SK-N-SH treated with all-trans-retinoic acid at 6 μM for 48 hours (cell line): ENCODE measurements around the gene DNMT3L.
"Not testable (repeated sequence)": the region's sequence is repeated elsewhere in the genome, so short reads cannot be mapped to it uniquely, and the experiment has no call there.

Experiments
- ATAC-seq: fragments of 200-7000 bp; cut with Tn5 transposase; 3 replicates; pipeline ENCODE4 v1.9.1; 2020; ENCODE audit warnings: mild to moderate bottlenecking, moderate library complexity
- ARNTL ChIP-seq: fragments of 450-650 bp; formaldehyde crosslinking; IDR thresholded peaks from 2 replicates; pipeline ENCODE4 v1.5.0; 2020; ENCODE audit warnings: low read depth, mild to moderate bottlenecking, moderate library complexity, borderline replicate concordance
- BACH2 ChIP-seq: fragments of 250-450 bp; sonication (Bioruptor Pico); IDR thresholded peaks from 2 replicates; pipeline ENCODE4 v1.9.0; 2021; ENCODE audit warnings: mild to moderate bottlenecking, borderline replicate concordance
- CSDC2 ChIP-seq: fragments of 250-450 bp; sonication (Bioruptor Pico); IDR thresholded peaks from 2 replicates; pipeline ENCODE4 v1.5.0; 2020; ENCODE audit warnings: mild to moderate bottlenecking, moderate library complexity
- CSRNP3 ChIP-seq: fragments of 250-450 bp; sonication (Bioruptor Pico); IDR thresholded peaks from 2 replicates; pipeline ENCODE4 v1.5.1; 2021; ENCODE audit warnings: mild to moderate bottlenecking, moderate library complexity
- GLIS3 ChIP-seq: fragments of 250-450 bp; sonication (Bioruptor Pico); IDR thresholded peaks from 2 replicates; pipeline ENCODE4 v1.5.0; 2020; ENCODE audit warnings: mild to moderate bottlenecking, moderate library complexity
- OSR1 ChIP-seq: fragments of 250-450 bp; sonication (Bioruptor Pico); IDR thresholded peaks from 2 replicates; pipeline ENCODE4 v1.8.0; 2022; ENCODE audit warnings: moderate library complexity, mild to moderate bottlenecking, inconsistent platforms
- PATZ1 ChIP-seq: fragments of 250-450 bp; sonication (Bioruptor Pico); IDR thresholded peaks from 2 replicates; pipeline ENCODE4 v1.8.0; 2020; ENCODE audit warnings: mild to moderate bottlenecking, moderate library complexity, borderline replicate concordance
- POU6F1 ChIP-seq: fragments of 250-450 bp; sonication (Bioruptor Pico); IDR thresholded peaks from 2 replicates; pipeline ENCODE4 v1.8.0; 2021; ENCODE audit warnings: low read depth, mild to moderate bottlenecking, moderate library complexity, borderline replicate concordance
- PPARA ChIP-seq: fragments of 250-450 bp; sonication (Bioruptor Pico); IDR thresholded peaks from 2 replicates; pipeline ENCODE4 v1.5.0; 2020; ENCODE audit warnings: mild to moderate bottlenecking, borderline replicate concordance
- RARB ChIP-seq: fragments of 250-450 bp; sonication (Bioruptor Pico); IDR thresholded peaks from 2 replicates; pipeline ENCODE4 v1.8.0; 2021; ENCODE audit warnings: mild to moderate bottlenecking, moderate library complexity
- SNAI2 ChIP-seq: fragments of 250-450 bp; sonication (Bioruptor Pico); IDR thresholded peaks from 2 replicates; pipeline ENCODE4 v1.5.0; 2020; ENCODE audit warnings: mild to moderate bottlenecking, moderate library complexity
- TCF4 ChIP-seq: fragments of 250-450 bp; sonication (Bioruptor Pico); IDR thresholded peaks from 2 replicates; pipeline ENCODE4 v1.8.0; 2021; ENCODE audit warnings: mild to moderate bottlenecking, moderate library complexity, borderline replicate concordance
- TOX ChIP-seq: fragments of 250-450 bp; sonication (Bioruptor Pico); IDR thresholded peaks from 2 replicates; pipeline ENCODE4 v1.8.0; 2021; ENCODE audit warnings: mild to moderate bottlenecking, moderate library complexity, borderline replicate concordance
- TSHZ2 ChIP-seq: fragments of 250-450 bp; sonication (Bioruptor Pico); IDR thresholded peaks from 2 replicates; pipeline ENCODE4 v1.5.0; 2020; ENCODE audit warnings: mild to moderate bottlenecking, moderate library complexity
- ZC3H10 ChIP-seq: fragments of 250-450 bp; sonication (Bioruptor Pico); IDR thresholded peaks from 2 replicates; pipeline ENCODE4 v1.5.1; 2021; ENCODE audit warnings: mild to moderate bottlenecking, moderate library complexity
- ZNF565 ChIP-seq: fragments of 450-650 bp; formaldehyde crosslinking; conservative IDR thresholded peaks from 2 replicates; pipeline ENCODE4 v1.5.0; 2020; ENCODE audit warnings: low read depth, mild to moderate bottlenecking, moderate library complexity
- ZNF70 ChIP-seq: fragments of 450-650 bp; formaldehyde crosslinking; IDR thresholded peaks from 2 replicates; pipeline ENCODE4 v1.5.0; 2020; ENCODE audit warnings: mild to moderate bottlenecking, moderate library complexity
- ZNF8 ChIP-seq: fragments of 450-650 bp; formaldehyde crosslinking; IDR thresholded peaks from 2 replicates; pipeline ENCODE4 v1.5.0; 2020; ENCODE audit warnings: mild to moderate bottlenecking, moderate library complexity

Gene DNMT3L

GRCh38 chr21:44286086-44286715, 24.5 kb upstream of the DNMT3L start:
- no peak for ATAC-seq

GRCh38 chr21:44285138-44285992, 23.7 kb upstream of the DNMT3L start, which contains the start of gene AIRE:
Gene AIRE, plus strand, starts transcription at chr21:44285876. Its CDS starts 131 bp downstream, at chr21:44286007.
- ATAC-seq = peak; percentile 34; the same call in 2 of the 3 replicates
- no peak for TF ChIP-seq BACH2 (CRISPR knock-in tag)
- no peak for TF ChIP-seq CSDC2
- no peak for TF ChIP-seq TSHZ2 (CRISPR knock-in tag)

More at GRCh38 chr21:44286086-44286715, 24.5 kb upstream of the DNMT3L start:
- no peak for TF ChIP-seq PATZ1 (CRISPR knock-in tag)

- no peak for ATAC-seq
- no peak for TF ChIP-seq TOX (CRISPR knock-in tag)
- no peak for TF ChIP-seq GLIS3 (CRISPR knock-in tag)
- no peak for TF ChIP-seq TCF4 (CRISPR knock-in tag)
- no peak for TF ChIP-seq ZNF565 (CRISPR knock-in tag)
- no peak for TF ChIP-seq ZC3H10
- no peak for TF ChIP-seq OSR1 (CRISPR knock-in tag)
- no peak for TF ChIP-seq PATZ1 (CRISPR knock-in tag)
- TF ChIP-seq CSDC2 = no peak
- TF ChIP-seq CSRNP3 (CRISPR knock-in tag) = no peak
- no peak for TF ChIP-seq ARNTL (CRISPR knock-in tag)
- TF ChIP-seq SNAI2 = no peak
- no peak for TF ChIP-seq POU6F1 (CRISPR knock-in tag)
- TF ChIP-seq RARB = no peak
- TF ChIP-seq ZNF70 (CRISPR knock-in tag) = no peak
- no peak for TF ChIP-seq PPARA (CRISPR knock-in tag)
- no peak for TF ChIP-seq ZNF8 (CRISPR knock-in tag)
Observed at GRCh38 chr21:44283948-44284347, 22.3 kb upstream of the DNMT3L start.

GRCh38 chr21:44283211-44283785, 21.6 kb upstream of the DNMT3L start:
- not testable (repeated sequence) for ATAC-seq
